H1 (cell line): Measurements from ENCODE around the gene RAPGEF5. TPM values are rescaled to one million over a fixed set of nuclear protein-coding genes. Genes with fewer than 3 reads are reported as not detected.

ENCODE experiments used
- CTCF ChIA-PET: fragments of 300-600 bp; sonication (Branson Sonifier 250); formaldehyde crosslinking; loops from one replicate; lab custom pipeline; 2021; ENCODE audit not compliant: partially characterized antibody; lab: Charles Lee
- POLR2A ChIA-PET: fragments of 300-600 bp; sonication (Branson Sonifier 250); formaldehyde crosslinking; loops from one replicate; lab custom pipeline; 2021; ENCODE audit warnings: inconsistent platforms; ENCODE audit not compliant: partially characterized antibody; lab: Charles Lee
- DNase-seq, 2 experiments: peaks; one replicate each; pipeline versions ENCODE4 v3.0.0 to v3.0.0-alpha.2; 2010 to 2022; ENCODE audit warnings: low spot score in 2 of 2, low read depth in 1 of 2, mixed read lengths in 1 of 2
- FAIRE-seq: peaks from 2 replicates; lab custom pipeline; 2011; peaks lifted over from hg19 to GRCh38; lab: Jason Lieb, UNC
- H2AFZ ChIP-seq: 2 replicates; pipeline ENCODE4 v1.8.1; 2012; ENCODE audit warnings: low read length, inconsistent platforms
- H2AK5ac ChIP-seq: 2 replicates; pipeline ENCODE4 v1.6.1; 2013; ENCODE audit warnings: low read depth, low read length
- H2BK120ac ChIP-seq: replicated peaks from 2 replicates; pipeline ENCODE3; 2013; ENCODE audit warnings: low read depth, low read length, inconsistent platforms
- H2BK12ac ChIP-seq: 2 replicates; pipeline ENCODE4 v1.6.1; 2013; ENCODE audit warnings: low read depth, low read length
- H2BK15ac ChIP-seq: 2 replicates; pipeline ENCODE4 v1.6.1; 2013; ENCODE audit warnings: low read length
- H2BK20ac ChIP-seq: 2 replicates; pipeline ENCODE4 v1.6.1; 2013; ENCODE audit warnings: low read length
- H2BK5ac ChIP-seq: 2 replicates; pipeline ENCODE4 v1.6.1; 2013; ENCODE audit warnings: low read depth, low read length
- H3K14ac ChIP-seq: 2 replicates; pipeline ENCODE4 v1.6.1; 2013; ENCODE audit warnings: inconsistent platforms; ENCODE audit not compliant: insufficient read length
- H3K18ac ChIP-seq: 2 replicates; pipeline ENCODE4 v1.6.1; 2013; ENCODE audit warnings: low read length; ENCODE audit errors: extremely low read depth
- H3K23ac ChIP-seq: 2 replicates; pipeline ENCODE4 v1.6.1; 2013; ENCODE audit warnings: inconsistent platforms; ENCODE audit not compliant: insufficient read length
- H3K23me2 ChIP-seq: 2 replicates; pipeline ENCODE4 v1.6.1; 2013; ENCODE audit warnings: low read depth, low read length
- H3K27ac ChIP-seq: 2 replicates; pipeline ENCODE4 v1.6.1; 2011; ENCODE audit warnings: low read depth, low read length, inconsistent platforms
- H3K27me3 ChIP-seq, 4 experiments: replicated peaks in 1 of 4; 1 replicate in 1 of 4; 2 replicates in 3 of 4; pipeline versions ENCODE4 v1.6.1 to v1.8.1; 2011 to 2013; ENCODE audit warnings: low read length in 3 of 4, mild to moderate bottlenecking in 3 of 4, inconsistent platforms in 2 of 4, mixed read lengths in 2 of 4, moderate library complexity in 1 of 4; ENCODE audit not compliant: control insufficient read depth in 3 of 4, insufficient read depth in 3 of 4; ENCODE audit errors: extremely low read depth in 1 of 4
- H3K36me3 ChIP-seq, 4 experiments: 2 replicates each; pipeline versions ENCODE4 v1.6.1 to v1.8.1; 2011 to 2013; ENCODE audit warnings: mild to moderate bottlenecking in 4 of 4, low read length in 3 of 4, moderate library complexity in 2 of 4, control low read depth in 1 of 4, inconsistent platforms in 1 of 4; ENCODE audit not compliant: insufficient read depth in 4 of 4, control insufficient read depth in 2 of 4
- H3K4ac ChIP-seq: replicated peaks from 2 replicates; pipeline ENCODE3; 2013; ENCODE audit warnings: low read length, low read depth, mixed read lengths, inconsistent platforms; ENCODE audit not compliant: insufficient read length
- H3K4me1 ChIP-seq, 4 experiments: replicated peaks in 1 of 4; 1 replicate in 1 of 4; 2 replicates in 3 of 4; pipeline versions ENCODE4 v1.6.1 to v1.8.1; 2011 to 2013; ENCODE audit warnings: low read length in 3 of 4, inconsistent platforms in 2 of 4, mixed read lengths in 1 of 4; ENCODE audit not compliant: insufficient read depth in 4 of 4, control insufficient read depth in 3 of 4
- H3K4me2 ChIP-seq, 2 experiments: 2 replicates each; pipeline versions ENCODE4 v1.6.1 to v1.8.1; 2011 to 2013; ENCODE audit warnings: low read depth in 2 of 2, low read length in 2 of 2, control low read depth in 1 of 2, inconsistent platforms in 1 of 2, mild to moderate bottlenecking in 1 of 2; ENCODE audit not compliant: insufficient read depth in 1 of 2
- H3K4me3 ChIP-seq, 4 experiments: fragments of 200-600, 300-600 bp in 1 of 4; sonication (generic), shearing (Covaris generic), sonication (Bioruptor Twin) in 1 of 4; 2 replicates each; pipeline versions ENCODE4 v1.5.1 to v1.8.1; 2011 to 2016; ENCODE audit warnings: low read length in 4 of 4, low read depth in 3 of 4, control low read depth in 2 of 4, inconsistent platforms in 2 of 4, mild to moderate bottlenecking in 2 of 4, mixed read lengths in 1 of 4, moderate library complexity in 1 of 4; ENCODE audit not compliant: insufficient read depth in 2 of 4; ENCODE audit errors: extremely low read depth in 1 of 4
- H3K56ac ChIP-seq: replicated peaks from 2 replicates; pipeline ENCODE3; 2013; ENCODE audit warnings: low read depth, mild to moderate bottlenecking, mixed read lengths, low read length, inconsistent platforms; ENCODE audit not compliant: insufficient read length
- H3K79me1 ChIP-seq: 2 replicates; pipeline ENCODE4 v1.6.1; 2013; ENCODE audit warnings: low read depth, low read length, control low read depth
- H3K79me2 ChIP-seq, 2 experiments: 2 replicates each; pipeline versions ENCODE4 v1.6.1 to v1.8.1; 2012 to 2013; ENCODE audit warnings: low read length in 2 of 2, mild to moderate bottlenecking in 2 of 2, inconsistent platforms in 1 of 2; ENCODE audit not compliant: insufficient read depth in 2 of 2, control insufficient read depth in 1 of 2
- H3K9ac ChIP-seq, 4 experiments: replicated peaks in 1 of 4; 1 replicate in 1 of 4; 2 replicates in 3 of 4; pipeline versions ENCODE4 v1.6.1 to v1.8.1; 2011 to 2013; ENCODE audit warnings: low read depth in 3 of 4, low read length in 3 of 4, control low read depth in 2 of 4, mild to moderate bottlenecking in 2 of 4, moderate library complexity in 2 of 4, inconsistent platforms in 1 of 4; ENCODE audit errors: extremely low read depth in 1 of 4
- H3K9me3 ChIP-seq, 2 experiments: 2 replicates each; pipeline versions ENCODE4 v1.6.1 to v1.8.1; 2012 to 2013; ENCODE audit warnings: mild to moderate bottlenecking in 2 of 2, moderate library complexity in 2 of 2, control low read depth in 1 of 2, inconsistent platforms in 1 of 2, low read depth in 1 of 2, low read length in 1 of 2, mixed read lengths in 1 of 2; ENCODE audit not compliant: insufficient read depth in 2 of 2
- H4K20me1 ChIP-seq, 2 experiments: replicated peaks in 1 of 2; 2 replicates each; pipeline versions ENCODE3 to v1.8.1; 2011 to 2013; ENCODE audit warnings: inconsistent platforms in 2 of 2, low read length in 2 of 2, mild to moderate bottlenecking in 1 of 2; ENCODE audit not compliant: insufficient read depth in 2 of 2, control insufficient read depth in 1 of 2
- H4K5ac ChIP-seq: 2 replicates; pipeline ENCODE4 v1.6.1; 2013; ENCODE audit warnings: low read length, low read depth, mixed read lengths, inconsistent platforms; ENCODE audit not compliant: insufficient read length
- H4K8ac ChIP-seq: 2 replicates; pipeline ENCODE4 v1.8.0; 2013; ENCODE audit warnings: mild to moderate bottlenecking, moderate library complexity, low read length, inconsistent platforms; ENCODE audit not compliant: insufficient read depth; ENCODE audit errors: extremely low read depth
- H4K91ac ChIP-seq: replicated peaks from 2 replicates; pipeline ENCODE3; 2013; ENCODE audit warnings: low read length, mixed read lengths, inconsistent platforms; ENCODE audit not compliant: insufficient read length
- ASH2L ChIP-seq: fragments of 200-600, 300-600 bp; sonication (generic); IDR thresholded peaks from one replicate; pipeline ENCODE4 v1.7.1; 2017; ENCODE audit warnings: low read length
- FOSL1 ChIP-seq: IDR thresholded peaks from 2 replicates; pipeline ENCODE4 v1.6.1; 2011; ENCODE audit warnings: mild to moderate bottlenecking, low read depth, low read length, moderate library complexity; ENCODE audit not compliant: insufficient read depth
- GTF2F1 ChIP-seq: IDR thresholded peaks from 2 replicates; pipeline ENCODE4 v1.6.1; 2012; ENCODE audit warnings: low read depth, low read length, improper control_type of control experiment, borderline replicate concordance
- JUND ChIP-seq: IDR thresholded peaks from 2 replicates; pipeline ENCODE4 v1.6.1; 2011; ENCODE audit warnings: mild to moderate bottlenecking, improper control_type of control experiment, low read length
- NANOG ChIP-seq: IDR thresholded peaks from 2 replicates; pipeline ENCODE4 v1.6.1; 2011; ENCODE audit warnings: low read length, low read depth, mild to moderate bottlenecking, inconsistent platforms; ENCODE audit not compliant: insufficient read depth, poor library complexity, severe bottlenecking
- POLR2A ChIP-seq, 2 experiments: IDR thresholded peaks; 1 replicate in 1 of 2; 2 replicates in 1 of 2; pipeline ENCODE4 v1.6.1; 2011; ENCODE audit warnings: low read depth in 2 of 2, low read length in 2 of 2, mild to moderate bottlenecking in 2 of 2; ENCODE audit errors: control extremely low read depth in 1 of 2
- POLR2AphosphoS5 ChIP-seq: IDR thresholded peaks from 2 replicates; pipeline ENCODE4 v1.6.1; 2011; ENCODE audit warnings: low read depth, low read length
- SUZ12 ChIP-seq: fragments of 200-600 bp; sonication (generic); IDR thresholded peaks from 2 replicates; pipeline ENCODE4 v1.6.1; 2012; ENCODE audit warnings: mild to moderate bottlenecking, inconsistent platforms, low read length, moderate library complexity, mixed read lengths
- WGBS, 2 experiments: shearing (Covaris generic) in 1 of 2; methylation state at CpG; one replicate each; pipeline versions ENCODE4 v1.1.6 to v1.1.7; 2013 to 2015; ENCODE audit warnings: low lambda C conversion rate in 2 of 2, mixed read lengths in 2 of 2, inconsistent platforms in 1 of 2, low coverage in 1 of 2, missing lambda C conversion rate in 1 of 2; ENCODE audit not compliant: insufficient replicate concordance in 2 of 2, insufficient coverage in 1 of 2, insufficient read length in 1 of 2; ENCODE audit errors: extremely low coverage in 1 of 2, missing lambda C conversion rate in 1 of 2; 5-methylcytosine and 5-hydroxymethylcytosine counted together
- polyA plus RNA-seq, 7 experiments: library from polyadenylated mRNA; depleted of rRNA in 3 of 7; stranded (reverse) in 5 of 7; unstranded in 2 of 7; fragments of >200 nt in 5 of 7; fragments of 200-250 nt in 2 of 7; gene quantifications; 1 replicate in 5 of 7; 2 replicates in 1 of 7; 4 replicates in 1 of 7; pipeline versions ENCODE4 v1.2.1 to v1.2.3, GENCODE V29; 2011 to 2013; ENCODE audit warnings: missing spikeins in 2 of 7, mixed read lengths in 2 of 7
- total RNA-seq: library from RNA; stranded (reverse); fragmentation: NEBNext Ultra II Directional; extraction: Animal tissue kit (Norgen Biotek cat#: 25700); gene quantifications from 2 replicates; pipeline ENCODE4 v1.2.1, GENCODE V29; 2021
- TF ChIP-seq, protein P1 (sequence below): IDR thresholded peaks from 2 replicates; pipeline ENCODE4 v1.6.1; 2012; ENCODE audit warnings: inconsistent platforms
- TF ChIP-seq, protein P2 (sequence below): IDR thresholded peaks from 2 replicates; pipeline ENCODE4 v1.6.1; 2012; ENCODE audit warnings: inconsistent platforms

RAPGEF5 gene
- total and polyA plus RNA-seq, 2 of the 8 experiments (the other 6 are each of a cell fraction or from before 2014, with no cell fraction given): 4.4 to 22.9 TPM

DNA sequence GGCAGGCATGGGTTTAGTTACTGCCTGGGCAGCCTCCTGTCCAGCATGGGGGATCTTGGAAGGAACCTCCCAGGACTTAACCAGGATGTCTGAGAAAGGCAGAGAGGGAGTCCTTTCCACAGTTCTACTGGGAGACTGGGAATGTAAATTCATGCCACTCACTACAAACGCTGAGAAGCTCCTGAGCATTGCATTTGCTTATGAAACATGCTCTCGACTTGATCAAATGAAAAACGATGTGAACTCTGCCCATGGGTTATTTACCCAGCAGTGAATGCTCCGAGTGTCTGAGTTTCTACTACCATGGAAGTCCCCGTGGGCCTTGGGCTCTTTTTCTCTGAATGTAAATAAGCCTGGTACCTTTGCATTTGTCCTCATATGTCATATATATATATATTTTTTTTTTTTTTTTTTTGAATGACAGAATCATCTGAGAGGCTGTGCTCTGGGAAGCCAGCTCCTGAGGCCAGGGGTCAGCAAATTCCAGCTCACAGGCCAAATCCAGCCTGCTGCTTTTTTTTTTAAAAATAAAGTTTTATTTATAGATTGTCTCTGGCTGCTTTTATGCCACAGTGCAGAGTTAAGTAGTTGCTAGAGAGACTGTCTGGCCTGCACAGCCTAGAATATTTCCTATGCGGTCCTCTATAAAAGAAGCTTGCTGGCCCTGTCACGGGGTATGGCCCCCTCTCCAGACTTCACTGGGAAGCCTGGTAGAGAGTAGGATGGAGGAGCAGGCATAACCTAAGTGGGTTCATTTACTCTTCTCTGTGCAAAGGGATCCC lies 21.4 kb upstream of the RAPGEF5 start:
- 85% methylated on average over 7 of the region's 7 CpGs; no CpG with 5 or more reads in 1 of the 2 experiments for WGBS, 2 experiments
- Histone ChIP-seq H2BK120ac (no peak overlapping the region), H3K9ac (no peak overlapping the region), H2AFZ (no peak overlapping the region), H3K79me1 (no peaks in the 10 kb centered on the region), H3K36me3 (no peaks in the 10 kb centered on the region), H3K4me1 (no peaks in the 10 kb centered on the region), H2AK5ac (no peak overlapping the region), H4K5ac (no peak overlapping the region), H3K9me3 (no peaks in the 10 kb centered on the region), H3K18ac (no peak overlapping the region), H2BK20ac (no peak overlapping the region), H3K4me3 (no peak overlapping the region), H2BK15ac (no peak overlapping the region), H3K23me2 (no peaks in the 10 kb centered on the region), H4K20me1 (no peaks in the 10 kb centered on the region), H4K8ac (no peak overlapping the region), H2BK12ac (no peak overlapping the region), H3K27me3 (no peaks in the 10 kb centered on the region), H3K4ac (no peak overlapping the region), H3K56ac (no peak overlapping the region), H3K14ac (no peak overlapping the region), H3K4me2 (no peak overlapping the region), H3K27ac (no peak overlapping the region), H3K23ac (no peak overlapping the region), H3K79me2 (no peaks in the 10 kb centered on the region), H4K91ac (no peak overlapping the region), H2BK5ac (no peak overlapping the region)
- ChIA-PET POLR2A (no interaction called here), CTCF (interaction anchor here (0.6 kb wide), 1 partner anchor 37 kb away, joined by 3 read pairs; no protein-coding TSS in a partner anchor)
- FAIRE-seq (no peak), DNase-seq (no peak)
- TF ChIP-seq JUND: no peak
- TF ChIP-seq NANOG: no peak
- no peak for TF ChIP-seq FOSL1
- no peak for TF ChIP-seq POLR2AphosphoS5
- TF ChIP-seq POLR2A (IDR thresholded peaks at IDR 0.05; ENCODE audit: control extremely low read depth in 1 of 2, low read depth in 2 of 2, low read length in 2 of 2): no peak
- TF ChIP-seq, protein P1, sequence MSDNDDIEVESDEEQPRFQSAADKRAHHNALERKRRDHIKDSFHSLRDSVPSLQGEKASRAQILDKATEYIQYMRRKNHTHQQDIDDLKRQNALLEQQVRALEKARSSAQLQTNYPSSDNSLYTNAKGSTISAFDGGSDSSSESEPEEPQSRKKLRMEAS: no peak
- TF ChIP-seq, protein P2, sequence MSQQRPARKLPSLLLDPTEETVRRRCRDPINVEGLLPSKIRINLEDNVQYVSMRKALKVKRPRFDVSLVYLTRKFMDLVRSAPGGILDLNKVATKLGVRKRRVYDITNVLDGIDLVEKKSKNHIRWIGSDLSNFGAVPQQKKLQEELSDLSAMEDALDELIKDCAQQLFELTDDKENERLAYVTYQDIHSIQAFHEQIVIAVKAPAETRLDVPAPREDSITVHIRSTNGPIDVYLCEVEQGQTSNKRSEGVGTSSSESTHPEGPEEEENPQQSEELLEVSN: no peak
- TF ChIP-seq SUZ12: no peak
- TF ChIP-seq ASH2L: no peak
- no peak for TF ChIP-seq GTF2F1
